NT2/D1 (cell line): ENCODE measurements around the gene IL20.

Experiments used
- YY1 ChIP-seq: IDR thresholded peaks from 2 replicates; pipeline ENCODE4 v1.6.1; 2011; ENCODE audit not compliant: insufficient read length, insufficient read depth
- ZNF274 ChIP-seq: IDR thresholded peaks from 2 replicates; pipeline ENCODE4 v1.6.1; 2011; ENCODE audit warnings: mild to moderate bottlenecking, low read depth, low read length

- TF ChIP-seq YY1 (no peak), ZNF274 (no peak)
These were observed 21.8 kb upstream of the IL20 start for GRCh38 chr1:206843626-206844025.
